HEK293 (cell line): Measurements from ENCODE around the gene SUMO3.
A peak's percentile ranks its signal among the peaks of the same experiment; 100 is the strongest.

Experiments used
- CTCF ChIA-PET: fragments of 350-600 bp; formaldehyde crosslinking; extraction: SDS; loops from one replicate; lab custom pipeline; 2021; ENCODE audit warnings: antibody characterized with exemption; lab: Yijun Ruan, JAX
- POLR2A ChIA-PET: fragments of 300-600 bp; formaldehyde crosslinking; extraction: SDS; loops from one replicate; lab custom pipeline; 2020; ENCODE audit warnings: antibody characterized with exemption, inconsistent platforms; lab: Yijun Ruan, JAX
- H3K27ac ChIP-seq: fragments of 200-500 bp; sonication (Bioruptor generic); 2 replicates; pipeline ENCODE4 v1.5.1; 2014; ENCODE audit warnings: low read depth, low read length, control low read depth, inconsistent platforms; ENCODE audit errors: extremely low read depth
- H3K36me3 ChIP-seq, 2 experiments: fragments of 200-500 bp in 1 of 2; sonication (Bioruptor generic) in 1 of 2; 1 replicate in 1 of 2; 2 replicates in 1 of 2; pipeline ENCODE4 v1.5.1; 2014 to 2017; ENCODE audit warnings: inconsistent platforms in 2 of 2, low read length in 2 of 2; ENCODE audit not compliant: control insufficient read depth in 2 of 2, insufficient read depth in 1 of 2
- H3K4me1 ChIP-seq: fragments of 200-500 bp; sonication (Bioruptor generic); 2 replicates; pipeline ENCODE4 v1.5.1; 2014; ENCODE audit warnings: mild to moderate bottlenecking, low read length, inconsistent platforms; ENCODE audit not compliant: control insufficient read depth, insufficient read depth
- H3K4me3 ChIP-seq: 2 replicates; pipeline ENCODE4 v1.5.1; 2011; ENCODE audit warnings: low read depth, mild to moderate bottlenecking, control low read depth, low read length, moderate library complexity
- H3K9me3 ChIP-seq: fragments of 200-500 bp; sonication (Bioruptor generic); 2 replicates; pipeline ENCODE4 v1.5.1; 2014; ENCODE audit warnings: low read depth, low read length, inconsistent platforms; ENCODE audit not compliant: control insufficient read depth, insufficient read depth
- BCL11A ChIP-seq: fragments of 450-650 bp; formaldehyde crosslinking; IDR thresholded peaks from 2 replicates; pipeline ENCODE4 v1.5.1; 2016; ENCODE audit warnings: low read depth, missing biosample characterization, missing genetic modification characterization
- EGR2 ChIP-seq: fragments of 450-650 bp; formaldehyde crosslinking; IDR thresholded peaks from 2 replicates; pipeline ENCODE4 v1.5.1; 2016; ENCODE audit warnings: low read depth, missing biosample characterization, missing genetic modification characterization
- GLI2 ChIP-seq: fragments of 450-650 bp; formaldehyde crosslinking; IDR thresholded peaks from 2 replicates; pipeline ENCODE4; 2017; ENCODE audit warnings: missing biosample characterization, missing genetic modification characterization, low read depth, borderline replicate concordance
- GLIS2 ChIP-seq: fragments of 450-650 bp; formaldehyde crosslinking; IDR thresholded peaks from 2 replicates; pipeline ENCODE4 v1.5.1; 2016; ENCODE audit warnings: missing biosample characterization, missing genetic modification characterization
- HOXD13 ChIP-seq: sonication (generic); formaldehyde crosslinking; IDR thresholded peaks from 2 replicates; pipeline ENCODE4 v1.8.0; 2022; ENCODE audit warnings: missing genetic modification reagents, borderline replicate concordance
- KLF7 ChIP-seq: fragments of 450-650 bp; formaldehyde crosslinking; IDR thresholded peaks from 2 replicates; pipeline ENCODE4 v1.5.1; 2016; ENCODE audit warnings: missing biosample characterization, missing genetic modification characterization, borderline replicate concordance
- SP3 ChIP-seq: fragments of 450-650 bp; formaldehyde crosslinking; IDR thresholded peaks from 2 replicates; pipeline ENCODE4 v1.5.1; 2016; ENCODE audit warnings: missing biosample characterization, missing genetic modification characterization
- ZFHX2 ChIP-seq: fragments of 450-650 bp; formaldehyde crosslinking; conservative IDR thresholded peaks from 2 replicates; pipeline ENCODE4 v1.5.1; 2016; ENCODE audit warnings: missing biosample characterization, missing genetic modification characterization
- ZNF16 ChIP-seq: fragments of 450-650 bp; formaldehyde crosslinking; IDR thresholded peaks from 2 replicates; pipeline ENCODE4 v1.5.1; 2016; ENCODE audit warnings: low read depth, missing biosample characterization, missing genetic modification characterization
- ZNF239 ChIP-seq: fragments of 450-650 bp; formaldehyde crosslinking; IDR thresholded peaks from 2 replicates; pipeline ENCODE4 v1.5.1; 2016; ENCODE audit warnings: missing biosample characterization, missing genetic modification characterization
- ZNF48 ChIP-seq: fragments of 450-650 bp; formaldehyde crosslinking; IDR thresholded peaks from 2 replicates; pipeline ENCODE4 v1.5.1; 2016; ENCODE audit warnings: missing biosample characterization, missing genetic modification characterization
- ZNF530 ChIP-seq: fragments of 450-650 bp; formaldehyde crosslinking; IDR thresholded peaks from 2 replicates; pipeline ENCODE4 v1.5.1; 2016; ENCODE audit warnings: low read depth, missing biosample characterization, missing genetic modification characterization
- ZNF544 ChIP-seq: fragments of 450-650 bp; formaldehyde crosslinking; IDR thresholded peaks from 2 replicates; pipeline ENCODE4 v1.5.0; 2017; ENCODE audit warnings: missing biosample characterization, missing genetic modification characterization
- ZNF549 ChIP-seq: fragments of 450-650 bp; IDR thresholded peaks from 2 replicates; pipeline ENCODE4 v1.5.1; 2018; ENCODE audit warnings: missing biosample characterization, missing genetic modification characterization, mild to moderate bottlenecking, inconsistent platforms, moderate library complexity
- TF ChIP-seq, protein P1 (sequence below): fragments of 450-650 bp; IDR thresholded peaks from 2 replicates; pipeline ENCODE4 v1.5.1; 2018; ENCODE audit warnings: missing biosample characterization, mild to moderate bottlenecking, missing genetic modification characterization
- TF ChIP-seq, protein P2 (sequence below): fragments of 450-650 bp; formaldehyde crosslinking; IDR thresholded peaks from 2 replicates; pipeline ENCODE4 v1.5.1; 2017; ENCODE audit warnings: missing biosample characterization, missing genetic modification characterization
- TF ChIP-seq, protein P3 (sequence below): fragments of 450-650 bp; formaldehyde crosslinking; IDR thresholded peaks from 2 replicates; pipeline ENCODE4 v1.5.1; 2016; ENCODE audit warnings: missing biosample characterization, missing genetic modification characterization

The SUMO3 gene

DNA sequence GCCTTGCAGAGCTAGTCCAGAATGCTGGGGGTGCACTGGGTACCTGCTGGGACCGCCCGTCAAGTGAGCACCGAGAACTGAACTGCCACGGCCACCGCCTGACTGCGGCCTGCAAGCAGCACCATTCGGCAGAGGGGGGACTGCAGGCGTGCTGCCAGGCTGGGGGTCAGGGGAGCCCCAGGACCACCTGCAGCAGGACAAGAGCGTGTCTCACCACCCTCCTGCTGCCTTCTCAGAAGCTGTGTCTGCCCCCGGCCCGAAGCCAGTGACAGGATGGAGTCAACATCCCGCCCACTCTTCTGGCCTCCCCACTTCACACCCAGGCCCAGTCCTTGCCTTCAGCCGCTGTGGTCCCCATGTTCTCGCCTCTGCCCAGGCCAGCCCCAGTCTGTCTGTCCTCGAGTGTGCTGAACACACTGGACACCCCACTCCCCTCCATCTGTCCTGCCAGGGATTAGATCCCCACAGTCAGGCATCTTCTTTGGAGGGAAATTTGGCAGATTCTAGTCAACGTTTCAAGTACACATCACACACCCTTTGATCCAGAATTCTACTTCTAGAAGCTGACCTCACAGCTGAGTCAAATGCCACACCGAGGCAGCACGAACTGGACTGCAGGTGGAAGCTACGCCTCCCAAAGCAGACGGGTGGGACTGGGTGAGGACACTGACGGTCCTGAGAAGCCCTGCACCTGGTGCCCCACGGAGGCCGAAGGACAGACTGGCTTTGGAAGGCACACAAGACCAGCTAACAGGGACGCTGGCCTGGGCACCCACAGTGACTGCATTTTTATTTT, 29.6 kb upstream of the SUMO3 start:
- no peak overlapping the region for H3K27ac ChIP-seq
- CTCF ChIA-PET, result interaction anchor here (1.8 kb wide), 1 partner anchor 47 kb away, joined by 8 read pairs; no protein-coding TSS in a partner anchor
- no peaks in the 10 kb centered on the region for H3K4me1 ChIP-seq
- POLR2A ChIA-PET, result interaction anchor here (0.6 kb wide), 1 partner anchor 26 kb away, joined by 3 read pairs; no protein-coding TSS in a partner anchor
- H3K4me3 ChIP-seq, result no peak overlapping the region
- peaks cover 0 to 39% of the 10 kb centered on the region in 2 experiments; a peak in 2 of 3 replicates for H3K36me3 ChIP-seq
- TF ChIP-seq, protein P1, sequence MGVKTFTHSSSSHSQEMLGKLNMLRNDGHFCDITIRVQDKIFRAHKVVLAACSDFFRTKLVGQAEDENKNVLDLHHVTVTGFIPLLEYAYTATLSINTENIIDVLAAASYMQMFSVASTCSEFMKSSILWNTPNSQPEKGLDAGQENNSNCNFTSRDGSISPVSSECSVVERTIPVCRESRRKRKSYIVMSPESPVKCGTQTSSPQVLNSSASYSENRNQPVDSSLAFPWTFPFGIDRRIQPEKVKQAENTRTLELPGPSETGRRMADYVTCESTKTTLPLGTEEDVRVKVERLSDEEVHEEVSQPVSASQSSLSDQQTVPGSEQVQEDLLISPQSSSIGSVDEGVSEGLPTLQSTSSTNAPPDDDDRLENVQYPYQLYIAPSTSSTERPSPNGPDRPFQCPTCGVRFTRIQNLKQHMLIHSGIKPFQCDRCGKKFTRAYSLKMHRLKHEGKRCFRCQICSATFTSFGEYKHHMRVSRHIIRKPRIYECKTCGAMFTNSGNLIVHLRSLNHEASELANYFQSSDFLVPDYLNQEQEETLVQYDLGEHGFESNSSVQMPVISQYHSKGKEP, result no peak
- TF ChIP-seq BCL11A (tag by site-specific recombination) (no peak), ZNF239 (tag by site-specific recombination) (no peak), ZNF549 (tag by site-specific recombination) (no peak), SP3 (tag by site-specific recombination) (no peak), ZNF530 (tag by site-specific recombination) (no peak), HOXD13 (CRISPR knock-in tag) (no peak), ZFHX2 (peak; percentile 67), ZNF48 (no peak), KLF7 (tag by site-specific recombination) (no peak), EGR2 (peak; percentile 44; the same call in 1 of the 2 replicates), ZNF16 (tag by site-specific recombination) (no peak), ZNF544 (tag by site-specific recombination) (no peak), GLI2 (tag by site-specific recombination) (no peak)
- H3K9me3 ChIP-seq, result no peaks in the 10 kb centered on the region

GRCh38 chr21:44846485-44847260, 28.8 kb upstream of the SUMO3 start:
- TF ChIP-seq, protein P2, sequence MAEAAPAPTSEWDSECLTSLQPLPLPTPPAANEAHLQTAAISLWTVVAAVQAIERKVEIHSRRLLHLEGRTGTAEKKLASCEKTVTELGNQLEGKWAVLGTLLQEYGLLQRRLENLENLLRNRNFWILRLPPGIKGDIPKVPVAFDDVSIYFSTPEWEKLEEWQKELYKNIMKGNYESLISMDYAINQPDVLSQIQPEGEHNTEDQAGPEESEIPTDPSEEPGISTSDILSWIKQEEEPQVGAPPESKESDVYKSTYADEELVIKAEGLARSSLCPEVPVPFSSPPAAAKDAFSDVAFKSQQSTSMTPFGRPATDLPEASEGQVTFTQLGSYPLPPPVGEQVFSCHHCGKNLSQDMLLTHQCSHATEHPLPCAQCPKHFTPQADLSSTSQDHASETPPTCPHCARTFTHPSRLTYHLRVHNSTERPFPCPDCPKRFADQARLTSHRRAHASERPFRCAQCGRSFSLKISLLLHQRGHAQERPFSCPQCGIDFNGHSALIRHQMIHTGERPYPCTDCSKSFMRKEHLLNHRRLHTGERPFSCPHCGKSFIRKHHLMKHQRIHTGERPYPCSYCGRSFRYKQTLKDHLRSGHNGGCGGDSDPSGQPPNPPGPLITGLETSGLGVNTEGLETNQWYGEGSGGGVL (tag by site-specific recombination), result no peak
- 0 out of 2 replicates have a peak, but pooled peaks have one; percentile 26 for TF ChIP-seq GLIS2 (tag by site-specific recombination)
- TF ChIP-seq, protein P1, result no peak
- TF ChIP-seq, protein P3, sequence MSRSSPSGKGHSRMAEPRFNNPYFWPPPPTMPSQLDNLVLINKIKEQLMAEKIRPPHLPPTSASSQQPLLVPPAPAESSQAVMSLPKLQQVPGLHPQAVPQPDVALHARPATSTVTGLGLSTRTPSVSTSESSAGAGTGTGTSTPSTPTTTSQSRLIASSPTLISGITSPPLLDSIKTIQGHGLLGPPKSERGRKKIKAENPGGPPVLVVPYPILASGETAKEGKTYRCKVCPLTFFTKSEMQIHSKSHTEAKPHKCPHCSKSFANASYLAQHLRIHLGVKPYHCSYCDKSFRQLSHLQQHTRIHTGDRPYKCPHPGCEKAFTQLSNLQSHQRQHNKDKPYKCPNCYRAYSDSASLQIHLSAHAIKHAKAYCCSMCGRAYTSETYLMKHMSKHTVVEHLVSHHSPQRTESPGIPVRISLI (tag by site-specific recombination), result no peak
- TF ChIP-seq, all 188 proteins: peak for 1
- Histone ChIP-seq H3K27ac (no peak overlapping the region), H3K4me3 (no peak overlapping the region), H3K4me1 (no peaks in the 10 kb centered on the region), H3K9me3 (no peaks in the 10 kb centered on the region), H3K36me3 (peaks cover 0 to 32% of the 10 kb centered on the region in 2 experiments; a peak in 2 of 3 replicates)
- ChIA-PET CTCF (interaction anchor here (0.8 to 1.8 kb wide), 4 partner anchors 9 to 86 kb away, joined by 3 to 8 read pairs (median 3); no protein-coding TSS in a partner anchor), POLR2A (interaction anchor here (1.3 kb wide), 1 partner anchor 27 kb away, joined by 5 read pairs; the partner anchor contains the start of gene PTTG1IP)
